Daoy (cell line): ENCODE results near the gene MMP24OS. TPM values are rescaled to one million over a fixed set of nuclear protein-coding genes. Genes with fewer than 3 reads are reported as not detected.

Source experiments
- DNase-seq: peaks from one replicate; pipeline ENCODE4 v3.0.0-alpha.2; 2015; ENCODE audit warnings: low read depth
- total RNA-seq: library from RNA; depleted of rRNA; stranded (reverse); fragments of >200 nt; shearing (Covaris generic); gene quantifications from 2 replicates; pipeline ENCODE4 v1.2.3, GENCODE V29; 2014

MMP24OS gene
- total RNA-seq, 1 experiment from 2014 or later = 2.2 TPM

GRCh38 chr20:35306931-35307517 lies 29.1 kb upstream of the MMP24OS start:
- peak; percentile 88 for DNase-seq

- DNase-seq = peak; percentile 100
Observed at GRCh38 chr20:35305682-35306556, 28.0 kb upstream of the MMP24OS start.

GRCh38 chr20:35304956-35305355 lies 27.0 kb upstream of the MMP24OS start:
- peak; percentile 25 for DNase-seq

GRCh38 chr20:35303735-35304491 lies 26.0 kb upstream of the MMP24OS start:
- peak; percentile 93 for DNase-seq

GRCh38 chr20:35303382-35303734 lies 25.4 kb upstream of the MMP24OS start:
- no peak for DNase-seq

- DNase-seq = peak; percentile 67
Observed at GRCh38 chr20:35302421-35303335, 24.8 kb upstream of the MMP24OS start.

GRCh38 chr20:35301426-35301825 lies 23.5 kb upstream of the MMP24OS start:
- DNase-seq = no peak

GRCh38 chr20:35300469-35301262 lies 22.7 kb upstream of the MMP24OS start:
- DNase-seq = no peak

- no peak for DNase-seq
Observed at GRCh38 chr20:35299780-35300179, 21.9 kb upstream of the MMP24OS start.

GRCh38 chr20:35298264-35298663 lies 20.3 kb upstream of the MMP24OS start:
- DNase-seq = no peak

- DNase-seq = no peak
Observed at GRCh38 chr20:35297740-35298139, 19.8 kb upstream of the MMP24OS start.

- DNase-seq = peak; percentile 48
Observed at GRCh38 chr20:35297155-35297554, 19.2 kb upstream of the MMP24OS start.

GRCh38 chr20:35296101-35296554 lies 18.2 kb upstream of the MMP24OS start:
- no peak for DNase-seq

- no peak for DNase-seq
Observed at GRCh38 chr20:35295674-35296073, 17.8 kb upstream of the MMP24OS start.

- no peak for DNase-seq
Observed at GRCh38 chr20:35295058-35295457, 17.1 kb upstream of the MMP24OS start.

- no peak for DNase-seq
Observed at GRCh38 chr20:35294293-35294685, 16.4 kb upstream of the MMP24OS start.

GRCh38 chr20:35293303-35294292 lies 15.7 kb upstream of the MMP24OS start:
- DNase-seq = no peak

GRCh38 chr20:35292504-35293285 lies 14.8 kb upstream of the MMP24OS start:
- DNase-seq = no peak
